ENCODE results near the gene ZNF182.

- TF ChIP-seq CTCF (IDR thresholded peaks at IDR 0.05 in 4 of 5, conservative IDR thresholded peaks at IDR 0.05 in 1 of 5) (no peak), POLR2A (IDR thresholded peaks at IDR 0.05) (peak in 1 of 2 donors; percentile 31)
Measured at GRCh38 chrX:48003758-48004457, at the start of gene ZNF182.

Data from gastrocnemius medialis (tissue), 4 donors.